K562 (cell line): ENCODE data around the gene EEF2K. TPM values are rescaled to one million over a fixed set of nuclear protein-coding genes. Genes with fewer than 3 reads are reported as not detected.

Experiments
- CREM ChIP-seq: IDR thresholded peaks from 2 replicates; pipeline ENCODE4 v1.6.1; 2014; ENCODE audit warnings: antibody characterized with exemption, low read depth
- EP400 ChIP-seq: fragments of 450-650 bp; IDR thresholded peaks from 2 replicates; pipeline ENCODE4 v1.6.1; 2017; ENCODE audit warnings: antibody characterized with exemption, mild to moderate bottlenecking, moderate library complexity
- ESRRA ChIP-seq: fragments of 450-650 bp; IDR thresholded peaks from 2 replicates; pipeline ENCODE4 v1.6.1; 2014; ENCODE audit warnings: low read depth, mild to moderate bottlenecking, moderate library complexity, borderline replicate concordance
- GTF2E2 ChIP-seq: fragments of 200-800 bp; sonication (Bioruptor generic); IDR thresholded peaks from 2 replicates; pipeline ENCODE4 v1.6.1; 2016; ENCODE audit warnings: missing genetic modification characterization, missing compliant biosample characterization
- HDAC1 ChIP-seq, 2 experiments: fragments of 450-650 bp; IDR thresholded peaks; 2 replicates each; pipeline ENCODE4 v1.6.1; 2016 to 2017; ENCODE audit warnings: inconsistent platforms in 1 of 2, mild to moderate bottlenecking in 1 of 2, moderate library complexity in 1 of 2
- LEF1 ChIP-seq: fragments of 450-650 bp; IDR thresholded peaks from 2 replicates; pipeline ENCODE4 v1.6.1; 2016; ENCODE audit warnings: mild to moderate bottlenecking
- MAZ ChIP-seq, 2 experiments: fragments of 450-650 bp in 1 of 2; sonication (generic) in 1 of 2; formaldehyde crosslinking; IDR thresholded peaks in 1 of 2; conservative IDR thresholded peaks in 1 of 2; 2 replicates each; pipeline versions ENCODE4 v1.4.0 to v1.5.0; 2020; ENCODE audit warnings: mild to moderate bottlenecking in 1 of 2, missing genetic modification reagents in 1 of 2
- MECOM ChIP-seq: fragments of 250-450 bp; sonication (Bioruptor Pico); IDR thresholded peaks from 2 replicates; pipeline ENCODE4 v1.8.0; 2022; ENCODE audit warnings: inconsistent platforms
- NR1H2 ChIP-seq: sonication (generic); formaldehyde crosslinking; IDR thresholded peaks from 2 replicates; pipeline ENCODE4 v1.4.0; 2020; ENCODE audit warnings: mild to moderate bottlenecking, missing genetic modification reagents
- NR4A1 ChIP-seq, 2 experiments: fragments of 250-450 bp in 1 of 2; fragments of 450-650 bp in 1 of 2; sonication (Bioruptor Pico) in 1 of 2; IDR thresholded peaks; 2 replicates each; pipeline versions ENCODE4 v1.4.0 to v1.6.1; 2016 to 2020; ENCODE audit warnings: mild to moderate bottlenecking in 2 of 2, missing compliant biosample characterization in 1 of 2, missing genetic modification characterization in 1 of 2, moderate library complexity in 1 of 2
- POLR2A ChIP-seq: fragments of 450-650 bp; conservative IDR thresholded peaks from 2 replicates; pipeline ENCODE4 v1.6.1; 2016
- RAD51 ChIP-seq: fragments of 450-650 bp; IDR thresholded peaks from 2 replicates; pipeline ENCODE4 v1.7.1; 2016; ENCODE audit warnings: low read depth, mild to moderate bottlenecking, borderline replicate concordance
- ZBTB1 ChIP-seq: sonication (generic); formaldehyde crosslinking; IDR thresholded peaks from 2 replicates; pipeline ENCODE4 v1.8.1; 2023; ENCODE audit warnings: missing genetic modification reagents, low read depth, mild to moderate bottlenecking, borderline replicate concordance
- ZNF217 ChIP-seq: sonication (generic); formaldehyde crosslinking; IDR thresholded peaks from 2 replicates; pipeline ENCODE4 v1.8.0; 2022; ENCODE audit warnings: mild to moderate bottlenecking, missing genetic modification reagents
- polyA plus RNA-seq, 8 experiments: library from polyadenylated mRNA; depleted of rRNA in 4 of 8; stranded (reverse) in 5 of 8; unstranded in 3 of 8; fragments of >200 nt; fragmentation: Nextera tagmentation in 2 of 8; fragmentation: Illumina TruSeq in 1 of 8; extraction: Ambion mirVana in 2 of 8; extraction: Trizol in 1 of 8; gene quantifications; 2 replicates each; pipeline versions ENCODE4 v1.2.1 to v1.2.3, GENCODE V29; 2011 to 2014; ENCODE audit warnings: inconsistent platforms in 1 of 8, missing spikeins in 1 of 8
- total RNA-seq, 7 experiments: library from RNA; depleted of rRNA in 6 of 7; stranded (reverse); fragments of >200 nt in 6 of 7; fragmentation: Illumina TruSeq in 2 of 7; extraction: Trizol in 2 of 7; gene quantifications; 2 replicates each; pipeline versions ENCODE4 v1.2.1 to v1.2.3, GENCODE V29; 2011 to 2021; ENCODE audit warnings: low replicate concordance in 1 of 7
- TF ChIP-seq, protein P1 (sequence below): fragments of 450-650 bp; IDR thresholded peaks from 2 replicates; pipeline ENCODE4 v1.6.1; 2017; ENCODE audit warnings: antibody characterized with exemption, mild to moderate bottlenecking
- TF ChIP-seq, protein P2 (sequence below): fragments of 250-450 bp; sonication (Bioruptor Pico); IDR thresholded peaks from 2 replicates; pipeline ENCODE4 v1.8.0; 2022; ENCODE audit warnings: inconsistent platforms
- TF ChIP-seq, protein P3 (sequence below): sonication (generic); formaldehyde crosslinking; IDR thresholded peaks from 2 replicates; pipeline ENCODE4 v1.9.0; 2022; ENCODE audit warnings: mild to moderate bottlenecking, missing genetic modification reagents
- TF ChIP-seq, protein P4 (sequence below): sonication (generic); IDR thresholded peaks from 2 replicates; pipeline ENCODE4 v1.6.1; 2016
- TF ChIP-seq, protein P5 (sequence below): sonication (generic); formaldehyde crosslinking; IDR thresholded peaks from 2 replicates; pipeline ENCODE4 v1.5.0; 2020; ENCODE audit warnings: missing genetic modification reagents

Gene EEF2K
- total and polyA plus RNA-seq, 9 of the 15 experiments (the other 6 are each of a cell fraction or from before 2014, with no cell fraction given), result 3.0 to 35.2 (median 12.2) TPM

DNA sequence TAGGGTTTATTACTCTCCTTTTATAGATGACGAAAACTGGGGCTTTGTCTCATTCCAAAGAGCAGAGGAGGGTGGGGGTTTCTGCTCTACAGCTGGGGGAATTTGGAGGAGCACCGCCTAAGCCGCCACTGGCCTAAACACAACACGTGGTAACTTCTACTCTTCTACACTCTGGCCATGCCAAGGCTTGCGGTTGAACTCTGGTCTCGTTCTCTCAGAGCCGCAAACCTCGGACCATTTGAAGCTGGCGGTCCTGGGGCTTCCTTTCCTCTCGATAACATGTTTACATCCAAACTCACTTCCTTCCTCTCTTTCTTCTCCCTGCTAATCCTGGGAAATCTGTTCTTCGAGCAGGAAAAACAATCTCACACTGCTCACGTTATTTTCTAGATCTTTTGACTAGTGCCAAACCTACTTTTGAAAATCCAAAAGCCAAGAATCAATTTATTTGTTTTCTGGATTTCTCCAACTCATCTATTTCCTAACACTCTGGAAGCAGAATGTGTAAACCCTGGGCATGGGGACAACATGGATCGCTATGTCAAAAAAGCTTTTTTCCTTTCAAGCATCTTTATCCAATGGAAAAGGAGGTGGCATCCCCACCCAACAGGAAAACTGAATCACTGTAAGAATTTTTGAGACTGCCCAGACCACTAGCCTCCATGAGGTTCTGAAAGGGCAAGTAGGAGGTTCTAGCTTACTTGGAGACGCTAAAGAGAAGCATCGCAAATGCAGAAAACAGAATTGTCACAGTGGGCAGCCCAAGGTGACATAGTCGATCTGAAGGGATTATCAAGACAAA is 13.6 kb upstream of the EEF2K start (continued):
- TF ChIP-seq MECOM (CRISPR knock-in tag) (0 out of 2 replicates have a peak, but pooled peaks have one; percentile 52), EP400 (peak; percentile 37; the same call in 1 of the 2 replicates), LEF1 (0 out of 2 replicates have a peak, but pooled peaks have one; percentile 18), ESRRA (peak; percentile 64; the same call in 1 of the 2 replicates), GTF2E2 (tag) (no peak), ZBTB1 (peak; percentile 50; the same call in 1 of the 2 replicates), POLR2A (peak; percentile 36), CREM (peak; percentile 21; the same call in 1 of the 2 replicates), NR1H2 (CRISPR knock-in tag) (no peak), MAZ (CRISPR knock-in tag; conservative IDR thresholded peaks at IDR 0.05 in 1 of 2, IDR thresholded peaks at IDR 0.05 in 1 of 2) (peak in 1 of 2 experiments; percentile 73; a peak in 2 of 4 replicates), ZNF217 (CRISPR knock-in tag) (no peak), RAD51 (peak; percentile 75), HDAC1 (IDR thresholded peaks at IDR 0.05) (0 out of 4 replicates have a peak, but pooled peaks of 1 of the 2 experiments have one; percentile 25), NR4A1 (CRISPR knock-in tag; IDR thresholded peaks at IDR 0.05) (no peak), NR4A1 (tag; IDR thresholded peaks at IDR 0.05) (0 out of 2 replicates have a peak, but pooled peaks have one; percentile 24)
- TF ChIP-seq, protein P1, sequence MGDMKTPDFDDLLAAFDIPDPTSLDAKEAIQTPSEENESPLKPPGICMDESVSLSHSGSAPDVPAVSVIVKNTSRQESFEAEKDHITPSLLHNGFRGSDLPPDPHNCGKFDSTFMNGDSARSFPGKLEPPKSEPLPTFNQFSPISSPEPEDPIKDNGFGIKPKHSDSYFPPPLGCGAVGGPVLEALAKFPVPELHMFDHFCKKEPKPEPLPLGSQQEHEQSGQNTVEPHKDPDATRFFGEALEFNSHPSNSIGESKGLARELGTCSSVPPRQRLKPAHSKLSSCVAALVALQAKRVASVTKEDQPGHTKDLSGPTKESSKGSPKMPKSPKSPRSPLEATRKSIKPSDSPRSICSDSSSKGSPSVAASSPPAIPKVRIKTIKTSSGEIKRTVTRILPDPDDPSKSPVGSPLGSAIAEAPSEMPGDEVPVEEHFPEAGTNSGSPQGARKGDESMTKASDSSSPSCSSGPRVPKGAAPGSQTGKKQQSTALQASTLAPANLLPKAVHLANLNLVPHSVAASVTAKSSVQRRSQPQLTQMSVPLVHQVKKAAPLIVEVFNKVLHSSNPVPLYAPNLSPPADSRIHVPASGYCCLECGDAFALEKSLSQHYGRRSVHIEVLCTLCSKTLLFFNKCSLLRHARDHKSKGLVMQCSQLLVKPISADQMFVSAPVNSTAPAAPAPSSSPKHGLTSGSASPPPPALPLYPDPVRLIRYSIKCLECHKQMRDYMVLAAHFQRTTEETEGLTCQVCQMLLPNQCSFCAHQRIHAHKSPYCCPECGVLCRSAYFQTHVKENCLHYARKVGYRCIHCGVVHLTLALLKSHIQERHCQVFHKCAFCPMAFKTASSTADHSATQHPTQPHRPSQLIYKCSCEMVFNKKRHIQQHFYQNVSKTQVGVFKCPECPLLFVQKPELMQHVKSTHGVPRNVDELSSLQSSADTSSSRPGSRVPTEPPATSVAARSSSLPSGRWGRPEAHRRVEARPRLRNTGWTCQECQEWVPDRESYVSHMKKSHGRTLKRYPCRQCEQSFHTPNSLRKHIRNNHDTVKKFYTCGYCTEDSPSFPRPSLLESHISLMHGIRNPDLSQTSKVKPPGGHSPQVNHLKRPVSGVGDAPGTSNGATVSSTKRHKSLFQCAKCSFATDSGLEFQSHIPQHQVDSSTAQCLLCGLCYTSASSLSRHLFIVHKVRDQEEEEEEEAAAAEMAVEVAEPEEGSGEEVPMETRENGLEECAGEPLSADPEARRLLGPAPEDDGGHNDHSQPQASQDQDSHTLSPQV, result peak; percentile 96
- TF ChIP-seq, protein P2, sequence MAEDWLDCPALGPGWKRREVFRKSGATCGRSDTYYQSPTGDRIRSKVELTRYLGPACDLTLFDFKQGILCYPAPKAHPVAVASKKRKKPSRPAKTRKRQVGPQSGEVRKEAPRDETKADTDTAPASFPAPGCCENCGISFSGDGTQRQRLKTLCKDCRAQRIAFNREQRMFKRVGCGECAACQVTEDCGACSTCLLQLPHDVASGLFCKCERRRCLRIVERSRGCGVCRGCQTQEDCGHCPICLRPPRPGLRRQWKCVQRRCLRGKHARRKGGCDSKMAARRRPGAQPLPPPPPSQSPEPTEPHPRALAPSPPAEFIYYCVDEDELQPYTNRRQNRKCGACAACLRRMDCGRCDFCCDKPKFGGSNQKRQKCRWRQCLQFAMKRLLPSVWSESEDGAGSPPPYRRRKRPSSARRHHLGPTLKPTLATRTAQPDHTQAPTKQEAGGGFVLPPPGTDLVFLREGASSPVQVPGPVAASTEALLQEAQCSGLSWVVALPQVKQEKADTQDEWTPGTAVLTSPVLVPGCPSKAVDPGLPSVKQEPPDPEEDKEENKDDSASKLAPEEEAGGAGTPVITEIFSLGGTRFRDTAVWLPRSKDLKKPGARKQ (CRISPR knock-in tag), result no peak
- TF ChIP-seq, protein P3, sequence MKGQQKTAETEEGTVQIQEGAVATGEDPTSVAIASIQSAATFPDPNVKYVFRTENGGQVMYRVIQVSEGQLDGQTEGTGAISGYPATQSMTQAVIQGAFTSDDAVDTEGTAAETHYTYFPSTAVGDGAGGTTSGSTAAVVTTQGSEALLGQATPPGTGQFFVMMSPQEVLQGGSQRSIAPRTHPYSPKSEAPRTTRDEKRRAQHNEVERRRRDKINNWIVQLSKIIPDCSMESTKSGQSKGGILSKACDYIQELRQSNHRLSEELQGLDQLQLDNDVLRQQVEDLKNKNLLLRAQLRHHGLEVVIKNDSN (CRISPR knock-in tag), result peak; percentile 84
- TF ChIP-seq, protein P4, sequence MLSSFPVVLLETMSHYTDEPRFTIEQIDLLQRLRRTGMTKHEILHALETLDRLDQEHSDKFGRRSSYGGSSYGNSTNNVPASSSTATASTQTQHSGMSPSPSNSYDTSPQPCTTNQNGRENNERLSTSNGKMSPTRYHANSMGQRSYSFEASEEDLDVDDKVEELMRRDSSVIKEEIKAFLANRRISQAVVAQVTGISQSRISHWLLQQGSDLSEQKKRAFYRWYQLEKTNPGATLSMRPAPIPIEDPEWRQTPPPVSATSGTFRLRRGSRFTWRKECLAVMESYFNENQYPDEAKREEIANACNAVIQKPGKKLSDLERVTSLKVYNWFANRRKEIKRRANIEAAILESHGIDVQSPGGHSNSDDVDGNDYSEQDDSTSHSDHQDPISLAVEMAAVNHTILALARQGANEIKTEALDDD, result no peak
- TF ChIP-seq, protein P5, sequence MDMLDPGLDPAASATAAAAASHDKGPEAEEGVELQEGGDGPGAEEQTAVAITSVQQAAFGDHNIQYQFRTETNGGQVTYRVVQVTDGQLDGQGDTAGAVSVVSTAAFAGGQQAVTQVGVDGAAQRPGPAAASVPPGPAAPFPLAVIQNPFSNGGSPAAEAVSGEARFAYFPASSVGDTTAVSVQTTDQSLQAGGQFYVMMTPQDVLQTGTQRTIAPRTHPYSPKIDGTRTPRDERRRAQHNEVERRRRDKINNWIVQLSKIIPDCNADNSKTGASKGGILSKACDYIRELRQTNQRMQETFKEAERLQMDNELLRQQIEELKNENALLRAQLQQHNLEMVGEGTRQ (CRISPR knock-in tag), result peak; percentile 73
